ENCODE results near the gene UMODL1. TPM values are rescaled to one million over a fixed set of nuclear protein-coding genes. Genes with fewer than 3 reads are reported as not detected.

UMODL1 gene
- total and polyA plus RNA-seq, 12 donors: 0.10 to 0.79 (median 0.17) TPM; not detected in 9

DNA sequence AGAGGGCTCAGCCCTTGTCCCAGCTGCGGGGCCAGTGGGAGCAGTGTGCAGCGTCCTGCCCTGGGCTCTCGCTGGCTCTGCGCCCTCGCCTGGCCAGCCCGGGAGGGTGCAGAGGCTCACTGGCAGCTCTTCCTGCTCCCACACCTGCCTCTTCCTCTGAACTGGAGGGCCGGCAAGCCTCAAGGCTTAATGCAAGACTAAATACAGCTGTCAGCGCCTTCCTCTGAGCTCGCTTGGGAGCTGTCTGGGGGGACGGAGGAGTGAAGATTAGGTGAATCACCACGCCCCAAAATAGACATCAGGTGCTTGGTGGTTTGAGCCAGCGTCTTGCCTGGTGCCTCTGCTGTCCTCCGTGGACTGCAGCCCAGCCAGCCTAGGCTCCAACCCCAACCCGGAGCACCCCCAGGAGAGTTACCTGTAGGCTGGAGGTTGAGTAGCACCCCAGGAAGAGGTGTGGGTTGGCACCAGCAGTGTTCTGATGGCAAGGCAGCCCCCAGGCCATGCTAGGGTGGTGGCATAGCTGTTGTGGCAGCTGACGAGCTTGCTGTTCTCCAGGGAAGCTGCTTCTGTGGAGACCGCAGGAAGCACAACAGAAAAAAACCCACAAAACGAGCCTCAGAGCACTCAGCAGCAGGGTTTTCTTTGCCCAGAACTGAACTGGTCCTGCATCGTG is 36.9 kb downstream of the UMODL1 start:
- TF ChIP-seq, protein P1, sequence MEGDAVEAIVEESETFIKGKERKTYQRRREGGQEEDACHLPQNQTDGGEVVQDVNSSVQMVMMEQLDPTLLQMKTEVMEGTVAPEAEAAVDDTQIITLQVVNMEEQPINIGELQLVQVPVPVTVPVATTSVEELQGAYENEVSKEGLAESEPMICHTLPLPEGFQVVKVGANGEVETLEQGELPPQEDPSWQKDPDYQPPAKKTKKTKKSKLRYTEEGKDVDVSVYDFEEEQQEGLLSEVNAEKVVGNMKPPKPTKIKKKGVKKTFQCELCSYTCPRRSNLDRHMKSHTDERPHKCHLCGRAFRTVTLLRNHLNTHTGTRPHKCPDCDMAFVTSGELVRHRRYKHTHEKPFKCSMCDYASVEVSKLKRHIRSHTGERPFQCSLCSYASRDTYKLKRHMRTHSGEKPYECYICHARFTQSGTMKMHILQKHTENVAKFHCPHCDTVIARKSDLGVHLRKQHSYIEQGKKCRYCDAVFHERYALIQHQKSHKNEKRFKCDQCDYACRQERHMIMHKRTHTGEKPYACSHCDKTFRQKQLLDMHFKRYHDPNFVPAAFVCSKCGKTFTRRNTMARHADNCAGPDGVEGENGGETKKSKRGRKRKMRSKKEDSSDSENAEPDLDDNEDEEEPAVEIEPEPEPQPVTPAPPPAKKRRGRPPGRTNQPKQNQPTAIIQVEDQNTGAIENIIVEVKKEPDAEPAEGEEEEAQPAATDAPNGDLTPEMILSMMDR (IDR thresholded peaks at IDR 0.05): peak; percentile 64 to 81 (median 76)
- TF ChIP-seq POLR2A (IDR thresholded peaks at IDR 0.05): no peak
- intact Hi-C loops (cut with DNase I): loop anchor here in 1 of 2 donors (5.0 to 10.0 kb wide), 2 partner anchors 53 to 96 kb away; partner anchors contain the start of gene ZBTB21
- WGBS, 4 donors: 27 to 68% (median 48%) methylated on average over 6 to 18 of the region's 18 CpGs
- H3K9me3 ChIP-seq (replicated peaks in 1 of 3): no peaks in the 10 kb centered on the region
- H3K4me3 ChIP-seq: no peak overlapping the region
- no peak overlapping the region for H3K27ac ChIP-seq
- H3K36me3 ChIP-seq (replicated peaks in 1 of 2): no peaks in the 10 kb centered on the region
- DNase-seq: peak; percentile 61 to 85 (median 77)
- H3K27me3 ChIP-seq: no peaks in the 10 kb centered on the region
- peaks cover 0 to 7% of the 10 kb centered on the region in 2 donors for H3K4me1 ChIP-seq (replicated peaks in 1 of 2)

DNA sequence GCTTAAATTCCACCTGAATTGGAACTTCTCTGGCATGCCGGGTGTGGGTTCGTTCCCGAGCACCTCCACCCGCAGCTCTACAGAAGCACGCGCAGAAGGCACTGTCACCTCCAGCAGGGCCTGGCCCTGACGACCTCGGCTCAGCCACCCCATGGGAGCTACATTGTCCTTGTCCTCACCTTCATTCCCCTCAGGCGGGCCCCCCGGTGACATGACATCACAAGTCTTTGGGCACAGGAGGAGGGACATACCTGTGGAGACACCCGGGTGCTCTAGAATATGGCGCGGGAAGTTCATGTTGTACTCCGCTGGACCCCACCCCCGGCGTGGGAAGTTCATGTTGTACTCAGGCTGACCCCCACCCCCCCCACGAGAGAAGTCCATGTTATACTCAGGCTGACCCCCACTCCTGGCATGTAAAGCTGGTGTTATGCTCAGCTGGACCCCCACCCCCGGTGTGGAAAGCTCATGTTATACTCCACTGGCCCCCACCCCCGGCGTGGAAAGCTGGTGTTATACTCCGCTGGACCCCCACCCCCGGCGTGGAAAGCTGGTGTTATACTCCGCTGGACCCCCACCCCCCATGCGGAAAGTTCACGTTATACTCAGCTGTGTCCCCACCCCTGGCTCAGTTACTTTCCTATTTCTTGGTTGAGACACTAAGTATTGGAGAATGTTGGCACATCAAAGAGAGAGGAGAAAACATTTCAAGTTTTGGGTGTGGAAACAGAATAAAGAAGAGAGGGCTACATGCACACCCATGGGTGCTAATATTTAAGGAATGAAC is 37.6 kb downstream of the UMODL1 start:
- Histone ChIP-seq H3K4me1 (replicated peaks in 1 of 2) (peaks cover 0 to 7% of the 10 kb centered on the region in 2 donors), H3K27ac (no peak overlapping the region), H3K9me3 (replicated peaks in 1 of 3) (no peaks in the 10 kb centered on the region), H3K27me3 (no peaks in the 10 kb centered on the region), H3K36me3 (replicated peaks in 1 of 2) (no peaks in the 10 kb centered on the region), H3K4me3 (no peak overlapping the region)
- intact Hi-C loops (cut with DNase I): loop anchor here in 1 of 2 donors (5.0 to 10.0 kb wide), 2 partner anchors 54 to 96 kb away; partner anchors contain the start of gene ZBTB21
- 75 to 83% (median 82%) methylated on average over 17 to 26 of the region's 26 CpGs for WGBS, 4 donors
- TF ChIP-seq, protein P1 (IDR thresholded peaks at IDR 0.05): no peak
- no peak for DNase-seq

DNA sequence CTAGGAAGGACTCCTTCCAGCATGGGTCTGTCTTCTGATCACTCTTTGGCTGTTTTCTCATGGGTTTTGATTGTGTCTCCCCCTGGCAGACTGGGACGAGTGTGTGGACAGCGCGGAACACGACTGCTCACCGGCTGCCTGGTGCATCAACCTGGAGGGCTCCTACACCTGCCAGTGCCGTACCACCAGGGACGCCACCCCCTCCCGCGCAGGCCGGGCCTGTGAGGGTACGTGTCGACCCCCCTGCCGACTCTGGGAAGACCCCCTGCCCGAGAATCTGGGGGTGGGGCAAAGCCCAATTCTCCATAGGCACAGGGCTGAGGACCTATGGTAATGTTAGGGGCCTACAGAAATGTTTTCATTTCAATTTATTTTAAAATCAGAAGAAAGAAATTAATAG is 38.4 kb downstream of the UMODL1 start:
- intact Hi-C loops (cut with DNase I): loop anchor here in 1 of 2 donors (5.0 to 10.0 kb wide), 2 partner anchors 55 to 97 kb away; partner anchors contain the start of gene ZBTB21
- Histone ChIP-seq H3K27me3 (no peaks in the 10 kb centered on the region), H3K4me1 (replicated peaks in 1 of 2) (peaks cover 0 to 7% of the 10 kb centered on the region in 2 donors), H3K36me3 (replicated peaks in 1 of 2) (no peaks in the 10 kb centered on the region), H3K27ac (no peak overlapping the region), H3K4me3 (no peak overlapping the region), H3K9me3 (replicated peaks in 1 of 3) (no peaks in the 10 kb centered on the region)
- WGBS, 4 donors: 77 to 93% (median 85%) methylated on average over 6 to 14 of the region's 14 CpGs
- no peak for DNase-seq
- no peak for TF ChIP-seq POLR2A (IDR thresholded peaks at IDR 0.05)

DNA sequence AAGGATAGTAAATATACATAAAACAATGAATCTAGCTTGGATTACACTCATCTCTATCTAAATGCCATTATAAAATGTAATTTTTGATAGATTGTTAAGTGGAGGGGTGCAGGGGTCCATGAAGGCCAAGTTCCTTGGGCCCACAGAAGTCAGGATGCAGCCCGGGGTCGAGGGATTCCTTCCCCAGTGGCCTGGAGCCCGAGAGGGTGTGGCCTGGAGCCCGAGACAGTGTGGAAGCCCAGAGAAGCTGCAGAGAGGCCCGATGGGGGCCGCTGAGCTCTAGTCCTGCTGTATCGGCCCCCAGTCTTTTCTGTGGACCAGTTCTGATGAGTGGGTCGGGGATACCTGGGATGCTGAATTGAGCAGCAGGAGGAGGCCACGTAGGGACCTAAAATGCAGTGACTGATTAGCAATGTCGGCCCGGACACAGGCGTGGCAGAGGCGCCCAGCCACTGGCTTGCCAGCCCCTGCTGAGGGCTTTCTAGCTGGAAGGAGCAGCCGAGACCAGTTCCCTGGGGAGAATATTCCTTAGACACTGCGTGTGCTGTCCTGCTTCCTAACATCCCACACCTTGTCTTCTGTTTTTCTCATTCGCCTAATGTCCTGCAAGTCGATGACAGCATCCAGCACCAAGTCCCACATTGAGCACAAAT is 38.9 kb downstream of the UMODL1 start:
- H3K27me3 ChIP-seq: no peaks in the 10 kb centered on the region

More for the DNA sequence above, 38.9 kb downstream of the UMODL1 start:
- intact Hi-C loops (cut with DNase I): loop anchor here (5.0 to 10.0 kb wide), 4 partner anchors 55 to 495 kb away; partner anchors contain the start of gene ZBTB21 (in 1 of the 2)
- TF ChIP-seq, protein P1 (IDR thresholded peaks at IDR 0.05): no peak
- TF ChIP-seq POLR2A (IDR thresholded peaks at IDR 0.05): no peak
- WGBS, 4 donors: 77 to 83% (median 79%) methylated on average over 11 to 17 of the region's 17 CpGs
- DNase-seq: no peak
- no peak overlapping the region for H3K27ac ChIP-seq
- H3K4me3 ChIP-seq: no peak overlapping the region
- H3K9me3 ChIP-seq (replicated peaks in 1 of 3): no peaks in the 10 kb centered on the region
- H3K4me1 ChIP-seq (replicated peaks in 1 of 2): peaks cover 0 to 7% of the 10 kb centered on the region in 2 donors
- H3K36me3 ChIP-seq (replicated peaks in 1 of 2): no peaks in the 10 kb centered on the region

Data from adrenal gland (tissue), 12 donors.